Nucleus accumbens (tissue), 56 donors: ENCODE measurements around the gene DLG4.
A peak's percentile ranks its signal among the peaks of the same experiment; 100 is the strongest.
"Not testable (repeated sequence)": the region's sequence is repeated elsewhere in the genome, so short reads cannot be mapped to it uniquely, and the experiment has no call there.

Experiments used
- DNase-seq, 56 donors: peaks; one replicate each; lab custom pipeline; 2025; lab: John Stamatoyannopoulos, UW

Gene DLG4

DNA sequence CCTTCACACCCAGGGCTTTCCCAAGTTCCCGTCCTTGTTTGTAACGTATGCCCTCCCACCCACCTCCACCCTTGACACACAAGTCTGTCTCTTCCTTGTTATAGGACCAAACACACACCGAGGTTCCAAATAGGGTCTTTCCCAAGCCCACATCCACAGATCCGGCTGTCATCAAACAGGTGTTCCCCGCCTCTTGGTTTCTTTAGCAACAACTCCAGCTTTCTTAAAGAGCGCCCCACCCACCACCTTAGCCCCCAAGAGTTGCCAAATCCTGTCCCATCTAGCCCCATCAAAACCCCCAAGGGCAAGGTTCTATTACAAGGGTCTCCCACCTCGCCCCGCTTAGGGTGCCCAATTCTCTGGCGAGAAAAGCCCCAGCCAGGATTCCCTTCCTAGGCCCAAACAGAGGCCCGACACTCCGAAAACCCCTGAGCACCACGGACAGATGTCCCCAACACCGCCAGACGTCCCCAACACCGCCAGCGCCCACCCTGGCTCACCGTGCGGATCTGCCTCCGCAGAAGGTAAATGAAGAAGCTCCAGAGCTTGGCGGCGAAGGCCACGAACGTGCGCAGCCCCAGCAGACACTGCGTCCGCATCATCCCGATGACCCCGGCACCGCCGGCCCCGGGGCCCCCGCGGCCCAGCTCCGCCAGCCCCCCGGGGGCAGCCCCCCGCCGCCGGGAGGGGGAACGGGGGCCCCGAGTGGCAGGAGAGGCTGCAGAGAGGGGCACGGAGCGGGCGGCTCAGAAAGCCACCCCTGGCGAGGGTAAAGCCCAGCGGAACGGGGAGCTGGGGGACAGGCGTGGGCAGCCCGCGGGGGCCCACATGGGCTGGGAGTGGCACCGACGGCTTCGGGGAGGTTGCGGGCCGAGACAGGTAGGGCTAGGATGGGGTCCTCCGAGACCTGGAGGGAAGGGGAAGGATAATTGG is 31.3 kb upstream of the DLG4 start:
- DNase-seq = peak in 7 of 56 donors; percentile 11 to 44 (median 24)

DNA sequence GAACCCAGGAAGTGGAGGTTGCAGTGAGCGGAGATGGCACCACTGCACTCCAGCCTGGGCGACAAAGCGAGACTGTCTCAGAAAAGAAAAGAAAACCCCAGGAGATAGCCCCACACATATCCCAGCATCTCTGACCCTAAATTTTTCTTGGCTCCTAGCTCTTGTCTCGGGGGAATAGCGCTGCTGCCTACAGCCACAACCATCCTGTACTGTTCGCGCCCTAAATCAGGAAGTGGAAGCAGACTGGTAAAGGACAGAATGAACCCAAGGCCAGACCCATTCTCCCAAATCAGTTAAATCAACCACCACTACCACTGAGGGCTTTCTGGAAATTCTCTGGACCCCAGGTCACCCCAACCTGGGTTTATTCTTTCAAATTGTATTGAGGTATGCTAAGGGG is 30.2 kb upstream of the DLG4 start:
- no peak for DNase-seq

DNA sequence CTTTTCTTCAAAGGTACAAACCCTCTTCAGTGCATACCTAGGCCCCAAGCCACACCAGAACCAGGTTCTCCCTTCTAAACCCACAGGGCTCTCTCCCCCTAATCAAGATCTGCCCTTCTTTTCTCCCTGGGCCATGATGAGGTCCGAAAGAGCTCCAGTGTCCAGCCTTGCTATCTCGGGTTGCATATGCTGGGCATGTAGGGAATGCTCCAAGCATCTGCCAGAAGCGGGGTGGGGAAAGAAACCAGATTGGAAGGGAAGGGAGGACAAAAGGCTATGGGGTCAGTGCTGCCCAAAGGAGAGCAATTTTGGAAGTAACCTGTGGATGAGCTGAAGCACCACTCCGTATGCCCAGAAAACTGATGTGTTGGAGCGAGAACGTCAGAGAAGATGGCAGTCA is 29.6 kb upstream of the DLG4 start:
- no peak for DNase-seq

DNA sequence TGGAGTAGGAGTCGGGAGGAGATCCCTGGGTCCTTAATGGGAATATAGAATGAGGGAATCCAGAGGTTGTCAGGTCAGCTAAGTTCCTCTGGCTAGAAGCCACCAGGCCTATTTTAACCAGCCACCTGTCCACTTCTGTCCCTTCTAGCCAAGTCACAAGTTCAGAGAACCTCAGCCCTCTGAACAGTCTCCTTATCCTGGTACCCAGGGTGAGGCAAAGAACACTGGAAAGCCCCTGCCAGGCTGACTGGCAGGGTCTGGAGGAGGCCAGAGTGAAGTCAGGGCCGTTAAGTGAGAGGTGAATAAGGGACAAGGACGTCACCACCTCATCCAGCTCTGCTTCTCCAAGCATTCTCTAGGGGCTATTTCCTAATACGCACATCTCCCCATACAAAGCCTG is 29.2 kb upstream of the DLG4 start:
- no peak for DNase-seq

DNA sequence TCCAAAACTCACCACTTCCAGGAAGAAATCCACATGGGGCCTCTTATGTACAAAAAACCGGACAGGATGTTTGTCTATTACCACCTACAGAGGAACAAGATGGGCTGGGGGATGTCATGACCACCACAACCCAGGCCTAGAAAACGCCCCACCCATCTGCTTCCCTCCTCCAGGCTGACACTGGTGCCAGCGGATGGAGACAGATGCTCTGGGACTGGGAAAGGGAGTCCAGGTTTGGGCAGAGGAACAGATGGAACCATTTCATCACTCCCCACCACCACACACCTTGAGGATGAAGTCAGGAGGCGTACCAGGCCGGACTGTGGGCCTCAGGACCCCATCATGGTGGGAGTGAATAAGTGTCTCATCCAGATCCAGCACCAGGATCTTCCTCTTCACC is 27.1 kb upstream of the DLG4 start:
- no peak for DNase-seq

DNA sequence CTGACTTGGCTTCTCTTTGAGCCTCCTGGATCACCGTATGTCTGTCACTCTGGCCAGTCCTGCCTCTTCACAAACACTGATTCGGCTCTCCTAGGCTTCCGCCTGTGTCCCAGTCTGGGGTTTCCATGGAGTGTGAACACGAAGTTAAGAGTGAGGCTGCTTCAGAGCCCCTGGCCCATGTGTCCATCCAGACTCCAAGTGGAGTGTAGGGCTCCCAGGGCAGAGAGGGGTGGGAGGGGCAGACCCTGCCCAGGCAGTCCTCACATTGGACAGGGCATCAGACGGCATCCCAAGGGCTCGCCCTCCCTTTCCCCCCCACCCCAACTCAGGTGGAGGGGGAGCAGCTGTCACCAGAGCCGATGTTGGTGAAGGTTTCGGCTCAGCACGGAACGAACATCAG is 24.2 kb upstream of the DLG4 start:
- not testable (repeated sequence) for DNase-seq

DNA sequence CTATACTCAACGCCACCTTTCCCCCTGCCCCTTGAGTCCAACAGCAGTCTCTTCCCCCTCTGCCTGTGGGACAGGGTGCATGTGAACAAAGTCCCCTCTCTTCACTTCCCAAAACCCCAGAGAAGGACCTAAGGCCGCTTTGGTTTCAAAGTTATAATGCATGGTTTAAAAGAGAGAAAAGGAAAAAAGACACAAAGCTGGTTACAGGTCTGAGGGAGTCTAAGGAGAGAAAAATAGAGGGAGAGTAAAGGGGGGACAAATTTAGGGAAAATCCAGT is 23.8 kb upstream of the DLG4 start:
- no peak for DNase-seq

DNA sequence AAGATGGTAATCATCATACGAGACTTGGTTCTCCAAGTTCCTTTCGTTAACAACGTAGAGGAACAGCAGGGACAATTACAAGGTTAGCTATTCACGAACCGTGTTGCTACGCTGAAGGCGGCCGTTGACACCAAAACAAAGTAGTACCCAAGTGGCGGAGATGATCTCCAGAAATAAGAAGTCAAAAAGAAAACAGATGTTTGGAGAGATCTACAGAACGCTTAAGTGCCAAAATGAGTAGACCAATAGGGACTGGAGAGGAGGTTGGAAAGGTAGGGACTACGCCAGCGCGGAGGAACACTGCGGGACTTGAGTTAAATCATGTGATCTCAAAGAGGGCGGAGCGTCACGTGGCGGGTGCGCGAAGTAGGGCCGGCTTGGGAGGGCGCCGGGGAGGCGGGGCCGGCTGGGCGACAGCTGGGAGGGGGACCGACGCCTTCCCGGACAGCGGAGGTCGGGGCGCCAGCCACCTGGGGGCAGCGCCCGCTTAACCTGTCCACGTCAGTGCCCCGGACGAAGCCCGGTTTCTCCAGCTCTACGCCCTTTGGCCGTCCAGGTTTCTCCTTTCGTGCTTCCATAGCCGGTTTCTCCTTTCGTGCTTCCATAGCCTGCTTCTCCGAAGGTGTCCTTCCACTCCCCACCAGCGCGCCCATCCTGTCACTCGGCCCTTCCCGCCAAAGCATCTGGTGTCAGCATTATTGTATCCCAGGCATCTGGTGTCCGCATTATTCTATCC is 23.2 kb upstream of the DLG4 start:
- peak in 55 of 56 donors; percentile 42 to 96 (median 90) for DNase-seq

DNA sequence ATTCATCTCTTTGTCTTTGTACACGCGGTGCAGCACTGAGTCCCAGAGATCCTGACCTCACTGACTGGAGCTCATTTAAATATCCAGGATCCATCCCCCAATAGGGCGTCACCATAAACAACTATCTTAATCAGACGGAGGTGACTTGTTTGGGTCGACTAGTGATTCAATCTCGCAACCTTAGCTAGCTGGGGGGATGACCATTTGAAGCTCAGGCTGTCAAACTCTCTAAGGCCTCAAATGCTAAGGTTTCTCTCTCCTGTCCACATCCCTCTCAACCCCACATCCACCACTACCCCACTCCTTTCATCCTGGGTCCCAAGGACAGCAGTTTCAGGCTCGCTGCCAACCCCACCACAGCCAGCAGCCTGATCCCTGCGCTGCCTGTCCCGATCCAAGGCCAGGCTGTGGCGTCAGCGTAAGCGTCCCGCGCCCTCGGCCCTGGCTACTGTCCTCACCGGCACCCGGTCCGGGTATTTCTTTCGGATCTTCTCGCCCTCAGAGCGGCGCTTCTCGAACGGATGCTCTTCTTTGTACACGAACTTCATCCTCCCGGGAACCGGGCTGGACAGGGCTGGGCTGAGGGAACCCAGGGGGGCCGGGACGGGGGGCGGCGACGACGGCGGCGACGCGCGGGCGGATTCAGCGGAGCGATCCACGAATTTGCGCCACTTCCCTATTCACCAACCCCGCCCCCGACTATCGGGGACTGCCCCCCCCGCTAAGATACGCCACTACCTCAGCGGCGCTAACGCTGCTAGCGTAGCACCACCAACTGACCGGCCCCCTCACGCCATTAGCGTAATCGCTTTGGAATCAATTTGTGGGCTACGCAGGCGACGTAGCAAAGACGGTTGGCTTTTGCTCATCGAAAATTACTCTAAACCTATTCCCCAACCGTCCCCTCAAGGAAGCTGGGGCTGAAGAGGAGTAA is 22.4 kb upstream of the DLG4 start, which contains the start of gene GABARAP:
GABARAP (minus strand) TSS at position 667 of the 934 bp plus-strand sequence; CDS start at position 548, 119 bp downstream.
- peak; percentile 35 to 96 (median 92) for DNase-seq

DNA sequence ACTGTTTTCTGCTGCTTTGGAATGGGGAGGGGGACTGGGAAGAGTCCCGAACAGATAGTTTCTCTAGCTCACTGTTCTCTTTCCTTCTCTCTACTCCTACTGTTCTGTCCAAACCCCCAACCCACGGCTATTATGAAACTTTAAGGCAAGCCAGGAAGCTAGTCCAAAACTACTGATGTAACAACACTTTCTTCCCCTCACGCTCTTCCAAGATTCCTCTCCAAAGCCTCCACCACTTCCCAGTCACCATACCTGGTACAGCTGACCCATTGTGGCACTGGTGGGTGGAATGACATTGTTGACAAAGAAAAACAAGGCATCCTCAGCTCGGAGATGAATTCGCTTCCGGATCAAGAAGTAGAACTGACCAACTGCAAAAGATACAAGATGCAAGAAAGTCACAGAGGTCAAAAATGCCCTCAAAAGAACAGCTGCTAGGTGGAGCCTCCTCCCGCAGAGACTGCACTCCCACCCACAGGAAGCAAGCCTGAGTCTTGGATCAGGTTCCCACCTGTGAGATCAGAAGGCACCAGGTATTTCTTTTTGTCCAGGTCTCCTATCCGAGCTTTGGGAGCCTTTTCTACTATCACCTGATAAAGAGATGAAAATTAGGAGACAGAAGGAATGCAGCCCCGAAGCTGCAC is 21.6 kb upstream of the DLG4 start:
- no peak for DNase-seq

DNA sequence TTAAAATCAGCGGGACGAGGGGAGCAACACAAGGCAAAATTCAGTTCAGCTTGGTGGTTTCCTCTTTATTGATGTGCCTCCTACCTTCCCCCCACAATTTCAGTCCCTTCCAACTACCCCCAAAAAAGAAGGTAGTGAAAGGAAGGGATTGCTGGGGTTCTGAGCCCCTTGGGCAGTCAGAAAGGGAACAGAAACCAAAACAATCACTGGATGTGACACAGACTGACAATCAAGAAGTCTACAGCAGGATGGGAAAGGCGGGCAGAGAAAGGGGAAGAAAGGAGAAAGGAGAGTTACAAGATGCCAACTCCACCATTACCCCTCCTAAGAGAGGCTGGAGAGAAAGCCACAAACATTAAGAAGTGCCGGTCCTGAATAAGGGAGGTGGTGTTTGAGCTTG is 20.7 kb upstream of the DLG4 start:
- DNase-seq = peak in 2 of 56 donors; percentile 22 to 40

DNA sequence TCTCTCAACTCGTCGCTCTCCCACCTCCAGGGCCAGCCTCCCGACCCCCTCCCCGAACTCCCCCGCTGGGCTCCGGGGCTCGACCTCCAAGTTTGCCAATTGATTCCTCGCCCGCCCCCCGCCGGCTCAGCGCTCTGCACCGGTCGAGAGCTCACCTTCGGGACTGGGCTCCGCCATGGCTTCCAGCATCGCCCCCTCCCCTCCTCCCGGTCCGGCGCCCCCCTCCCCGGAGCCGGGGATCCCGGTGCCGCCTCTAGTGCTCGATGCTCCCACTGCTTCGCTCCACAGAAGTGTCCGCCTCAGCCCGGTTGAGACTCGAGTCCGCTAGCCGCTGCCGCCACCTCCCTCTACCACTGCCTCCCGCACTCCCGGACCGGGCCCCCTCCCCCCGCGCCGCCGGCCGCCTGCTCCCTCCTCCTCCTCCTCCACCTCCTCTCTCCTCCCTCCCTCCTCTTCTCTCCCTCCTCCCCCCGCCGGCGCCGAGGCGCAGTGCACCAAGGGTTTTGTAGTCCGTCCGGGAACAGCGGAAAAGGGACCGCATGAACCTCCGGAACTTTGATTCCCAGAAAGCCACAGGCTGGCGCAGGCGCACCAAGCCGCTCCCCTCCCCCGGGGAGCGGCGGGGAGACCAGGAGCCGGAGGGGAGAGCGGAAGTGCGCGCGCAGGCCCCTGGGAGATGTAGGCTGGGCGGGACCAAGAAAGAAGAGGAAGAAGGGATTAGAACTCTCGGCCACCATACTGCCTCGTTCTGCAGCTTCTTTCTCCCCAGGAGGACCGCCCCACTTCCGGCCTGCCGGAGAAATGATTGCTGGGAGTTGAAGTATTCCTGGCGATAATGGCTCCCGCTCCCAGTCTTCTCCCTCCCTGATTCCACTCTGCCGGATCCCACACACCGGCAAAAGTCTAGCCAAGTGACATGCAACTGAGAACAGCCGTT is 19.7 kb upstream of the DLG4 start, which contains the start of gene PHF23:
PHF23 (minus strand) TSS at position 367 of the 937 bp plus-strand sequence; CDS start at position 189, 178 bp downstream.
- peak; percentile 92 to 100 (median 99) for DNase-seq

DNA sequence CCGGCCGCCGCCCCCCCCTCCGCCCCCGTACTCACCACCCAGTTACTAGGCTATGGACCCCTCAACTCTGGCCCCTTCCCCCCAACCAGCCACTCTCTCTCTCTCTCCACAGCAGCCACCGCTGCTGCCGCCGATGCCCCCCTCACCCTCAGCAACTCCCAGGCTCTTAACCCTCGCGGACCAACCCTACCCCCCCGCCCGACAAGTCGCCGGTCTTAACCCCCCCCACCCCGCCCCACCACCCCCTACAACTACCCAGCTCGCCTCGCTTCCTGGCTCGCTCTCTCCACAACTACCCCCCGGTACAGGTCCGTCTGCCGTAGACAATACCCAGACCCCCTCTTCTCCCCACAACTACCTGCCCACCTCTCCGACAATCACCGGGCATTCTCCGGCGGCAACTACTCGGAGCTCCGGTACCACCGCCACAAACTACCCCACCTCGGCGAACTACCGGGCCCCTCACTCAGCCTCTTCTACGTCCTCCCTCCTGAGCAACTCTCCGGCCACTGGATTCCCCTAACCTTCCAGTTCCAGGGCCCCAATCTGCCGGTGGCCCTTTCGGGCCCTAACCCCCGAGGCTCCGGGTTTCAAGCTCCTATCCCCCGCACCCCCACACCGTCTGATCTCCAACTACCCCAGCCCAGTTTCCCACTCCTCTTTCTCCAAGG is 18.9 kb upstream of the DLG4 start:
- peak in 5 of 56 donors; percentile 31 to 59 (median 49) for DNase-seq

DNA sequence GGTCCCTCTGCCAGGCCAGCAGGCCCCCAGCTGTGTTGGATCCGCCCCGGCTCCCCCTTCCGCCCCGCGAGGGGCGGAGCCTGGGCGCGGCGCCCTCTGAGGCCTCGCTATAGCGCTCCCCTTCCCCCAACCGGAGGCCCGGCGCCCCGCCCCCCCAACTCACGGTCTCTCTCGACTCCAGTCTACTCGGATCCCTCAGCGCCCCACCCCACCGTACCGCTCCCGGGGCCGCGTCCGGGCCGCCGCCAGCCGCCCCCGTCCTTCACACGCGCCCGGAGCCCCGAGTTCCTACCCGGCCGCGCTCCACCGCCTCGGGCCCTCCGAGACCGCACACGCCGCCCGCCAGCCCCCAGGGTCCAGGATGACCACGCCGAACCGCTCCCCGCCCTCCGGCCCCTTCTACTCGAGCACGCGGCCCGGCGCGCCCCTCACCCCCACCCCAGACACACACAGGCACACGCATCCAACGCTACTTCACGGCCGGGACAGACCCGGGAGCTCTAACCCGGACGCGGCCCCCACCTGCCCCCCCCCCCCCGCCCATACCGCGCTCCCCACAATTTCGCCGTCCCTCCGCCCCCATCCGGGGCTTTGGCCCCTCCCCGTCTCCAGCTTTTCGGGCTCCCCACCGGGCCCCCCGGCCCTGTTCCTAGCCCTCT is 18.3 kb upstream of the DLG4 start:
- peak in 42 of 56 donors; percentile 28 to 79 (median 54) for DNase-seq

DNA sequence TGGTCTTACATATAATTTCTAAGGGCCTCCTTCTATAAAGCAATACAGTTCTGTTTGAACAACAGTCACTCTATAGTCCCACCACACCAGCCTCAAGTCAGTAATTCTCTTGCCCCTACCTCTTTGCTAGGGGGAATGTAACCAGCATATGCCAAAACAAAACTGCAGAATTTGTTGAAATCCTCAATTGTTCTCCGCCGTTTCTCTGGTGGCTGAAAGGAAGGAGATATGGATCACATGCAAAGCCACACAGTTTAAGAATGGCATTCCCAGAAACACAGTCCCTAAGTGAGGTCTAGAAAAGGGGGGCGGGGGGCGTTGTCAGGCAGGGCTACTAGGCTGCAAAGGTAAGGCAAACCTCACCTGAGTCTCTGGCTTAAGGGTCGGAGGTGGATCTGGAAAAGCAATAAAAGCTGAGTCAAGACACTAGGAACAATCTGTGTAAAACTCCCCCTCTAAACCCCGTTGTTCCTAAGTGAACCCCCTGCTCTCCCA is 17.7 kb upstream of the DLG4 start:
- DNase-seq = no peak

DNA sequence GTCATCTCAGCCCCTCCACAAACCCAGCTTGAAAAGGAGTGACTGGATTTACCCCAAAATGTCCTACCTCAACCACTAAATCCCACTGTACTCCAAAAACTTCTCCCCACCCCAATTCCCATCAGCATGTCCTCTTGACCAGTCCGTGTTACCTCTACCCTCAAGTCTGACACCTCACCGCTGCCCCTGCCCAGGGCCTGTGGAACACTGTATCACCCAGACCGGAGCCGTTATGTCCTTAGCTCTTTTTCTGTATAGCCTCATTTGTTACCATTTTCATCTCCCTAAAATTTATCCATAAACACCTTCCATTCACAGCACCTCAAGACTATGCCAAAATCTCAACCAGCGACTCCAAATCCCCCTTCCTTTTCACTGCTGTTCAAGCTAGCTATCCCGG is 17.2 kb upstream of the DLG4 start:
- no peak for DNase-seq
